DOHH2 (cell line): Measurements from ENCODE around the gene WDR75.

Experiments used
- H3F3A ChIP-seq: fragments of 200-600 bp; sonication (generic), shearing (Covaris generic); 2 replicates; pipeline ENCODE4 v1.6.0; 2016; ENCODE audit warnings: antibody characterized with exemption, mild to moderate bottlenecking; ENCODE audit not compliant: control insufficient read depth, insufficient read depth
- H3K27ac ChIP-seq: fragments of 200-600 bp; sonication (generic); 2 replicates; pipeline ENCODE4 v1.5.1; 2014; ENCODE audit warnings: low read depth, mild to moderate bottlenecking, low read length, moderate library complexity
- H3K27me3 ChIP-seq: fragments of 200-600 bp; sonication (generic); 2 replicates; pipeline ENCODE4 v1.6.1; 2014; ENCODE audit warnings: mild to moderate bottlenecking, low read length, mixed read lengths; ENCODE audit not compliant: control insufficient read depth
- H3K36me3 ChIP-seq: fragments of 200-600 bp; sonication (generic); 2 replicates; pipeline ENCODE4 v1.6.1; 2014; ENCODE audit warnings: mild to moderate bottlenecking, low read length, moderate library complexity, mixed read lengths; ENCODE audit not compliant: control insufficient read depth
- H3K4me1 ChIP-seq: fragments of 200-600 bp; sonication (generic); 2 replicates; pipeline ENCODE4 v1.6.1; 2014; ENCODE audit warnings: mild to moderate bottlenecking, low read length, mixed read lengths; ENCODE audit not compliant: control insufficient read depth
- H3K4me2 ChIP-seq: fragments of 200-600 bp; sonication (generic); 2 replicates; pipeline ENCODE4 v1.6.0; 2014; ENCODE audit warnings: mild to moderate bottlenecking, low read length, moderate library complexity
- H3K4me3 ChIP-seq: fragments of 200-600 bp; sonication (generic); 2 replicates; pipeline ENCODE4 v1.5.1; 2014; ENCODE audit warnings: mild to moderate bottlenecking, low read length, mixed read lengths
- H3K79me2 ChIP-seq: fragments of 200-600 bp; sonication (generic); 2 replicates; pipeline ENCODE4 v1.6.1; 2014; ENCODE audit warnings: mild to moderate bottlenecking, low read length, mixed read lengths; ENCODE audit not compliant: control insufficient read depth
- H3K9me2 ChIP-seq: fragments of 200-600 bp; sonication (generic); replicated peaks from 2 replicates; pipeline ENCODE4 v1.6.1; 2014; ENCODE audit warnings: mild to moderate bottlenecking, low read length, mixed read lengths; ENCODE audit not compliant: control insufficient read depth
- H3K9me3 ChIP-seq: fragments of 200-600 bp; sonication (generic); 2 replicates; pipeline ENCODE4 v1.6.1; 2014; ENCODE audit warnings: antibody characterized with exemption, low read length, mixed read lengths; ENCODE audit not compliant: control insufficient read depth, insufficient read depth
- H4K20me1 ChIP-seq: fragments of 200-600 bp; sonication (generic); 2 replicates; pipeline ENCODE4 v1.6.0; 2014; ENCODE audit warnings: low read depth, mild to moderate bottlenecking, antibody characterized with exemption, low read length, moderate library complexity; ENCODE audit not compliant: control insufficient read depth, insufficient read depth
- EZH2phosphoT487 ChIP-seq: fragments of 200-600 bp; sonication (generic); IDR thresholded peaks from 2 replicates; pipeline ENCODE4 v1.6.1; 2017; ENCODE audit warnings: borderline replicate concordance, mild to moderate bottlenecking, antibody characterized with exemption, low read length, moderate library complexity, mixed read lengths
- TF ChIP-seq, protein P1 (sequence below): fragments of 200-600 bp; sonication (generic); IDR thresholded peaks from one replicate; pipeline ENCODE4 v1.5.1; 2014; ENCODE audit warnings: antibody characterized with exemption, mild to moderate bottlenecking, low read depth, low read length; ENCODE audit not compliant: poor library complexity, severe bottlenecking

The WDR75 gene

DNA sequence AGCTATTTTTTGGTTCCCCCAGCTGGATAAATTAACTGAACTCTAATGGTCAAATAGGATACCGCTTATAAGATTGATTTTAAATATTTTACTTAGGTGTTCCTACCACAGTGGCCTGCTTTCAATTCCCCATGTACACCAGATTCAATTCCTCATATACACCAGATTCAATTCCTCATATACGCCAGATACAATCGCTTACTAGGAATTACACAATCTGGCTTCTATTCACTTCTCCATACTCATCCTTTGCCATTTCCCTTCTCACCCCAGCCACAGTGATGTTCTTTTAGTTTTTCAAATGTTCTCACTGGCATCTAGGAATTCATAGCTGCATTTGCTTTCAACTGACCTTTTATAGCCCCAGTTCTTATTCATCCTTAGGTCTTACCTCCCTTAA, 72.8 kb downstream of the WDR75 start:
- H3K4me3 ChIP-seq, result no peak overlapping the region
- no peak overlapping the region for H3K4me2 ChIP-seq
- H3K4me1 ChIP-seq, result no peaks in the 10 kb centered on the region
- no peaks in the 10 kb centered on the region for H3K79me2 ChIP-seq
- H3K27ac ChIP-seq, result no peak overlapping the region
- H3K36me3 ChIP-seq, result no peaks in the 10 kb centered on the region
- H3F3A ChIP-seq, result no peaks in the 10 kb centered on the region
- TF ChIP-seq EZH2phosphoT487, result no peak
- TF ChIP-seq, protein P1, sequence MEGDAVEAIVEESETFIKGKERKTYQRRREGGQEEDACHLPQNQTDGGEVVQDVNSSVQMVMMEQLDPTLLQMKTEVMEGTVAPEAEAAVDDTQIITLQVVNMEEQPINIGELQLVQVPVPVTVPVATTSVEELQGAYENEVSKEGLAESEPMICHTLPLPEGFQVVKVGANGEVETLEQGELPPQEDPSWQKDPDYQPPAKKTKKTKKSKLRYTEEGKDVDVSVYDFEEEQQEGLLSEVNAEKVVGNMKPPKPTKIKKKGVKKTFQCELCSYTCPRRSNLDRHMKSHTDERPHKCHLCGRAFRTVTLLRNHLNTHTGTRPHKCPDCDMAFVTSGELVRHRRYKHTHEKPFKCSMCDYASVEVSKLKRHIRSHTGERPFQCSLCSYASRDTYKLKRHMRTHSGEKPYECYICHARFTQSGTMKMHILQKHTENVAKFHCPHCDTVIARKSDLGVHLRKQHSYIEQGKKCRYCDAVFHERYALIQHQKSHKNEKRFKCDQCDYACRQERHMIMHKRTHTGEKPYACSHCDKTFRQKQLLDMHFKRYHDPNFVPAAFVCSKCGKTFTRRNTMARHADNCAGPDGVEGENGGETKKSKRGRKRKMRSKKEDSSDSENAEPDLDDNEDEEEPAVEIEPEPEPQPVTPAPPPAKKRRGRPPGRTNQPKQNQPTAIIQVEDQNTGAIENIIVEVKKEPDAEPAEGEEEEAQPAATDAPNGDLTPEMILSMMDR, result no peak
- peaks cover under 1% of the 10 kb centered on the region; the same call in 1 of the 2 replicates for H3K27me3 ChIP-seq
- H4K20me1 ChIP-seq, result no peaks in the 10 kb centered on the region
- H3K9me3 ChIP-seq, result no peaks in the 10 kb centered on the region
- H3K9me2 ChIP-seq, result no peaks in the 10 kb centered on the region

DNA sequence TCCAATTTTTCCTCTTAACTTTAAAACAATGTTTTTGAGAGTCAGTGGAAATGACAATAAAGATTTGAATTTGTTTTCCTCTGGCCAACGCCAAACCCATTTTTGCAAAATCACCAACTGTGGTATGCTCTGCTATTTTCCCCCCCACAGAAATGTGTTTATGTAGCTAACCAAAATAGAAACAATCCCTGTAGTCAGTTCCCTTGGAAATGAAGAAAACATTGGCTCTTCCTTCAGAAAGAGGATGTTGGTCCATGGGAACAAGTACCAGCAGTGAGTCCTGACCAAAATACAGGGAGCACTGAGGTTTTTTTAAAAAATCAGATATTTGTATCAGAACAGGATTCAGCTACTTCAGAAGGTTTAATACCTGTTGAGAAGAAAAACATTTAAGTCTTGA, 74.0 kb downstream of the WDR75 start:
- peaks cover 4% of the 10 kb centered on the region; the same call in 1 of the 2 replicates for H3K27me3 ChIP-seq
- no peaks in the 10 kb centered on the region for H3K36me3 ChIP-seq
- no peak overlapping the region for H3K27ac ChIP-seq
- H3K4me3 ChIP-seq, result no peak overlapping the region
- H3K9me3 ChIP-seq, result no peaks in the 10 kb centered on the region
- H3K9me2 ChIP-seq, result no peaks in the 10 kb centered on the region
- TF ChIP-seq, protein P1, result no peak
- no peak for TF ChIP-seq EZH2phosphoT487
- no peaks in the 10 kb centered on the region for H3K4me1 ChIP-seq
- no peaks in the 10 kb centered on the region for H4K20me1 ChIP-seq
- H3K4me2 ChIP-seq, result no peak overlapping the region
- H3K79me2 ChIP-seq, result no peaks in the 10 kb centered on the region
- H3F3A ChIP-seq, result no peaks in the 10 kb centered on the region

DNA sequence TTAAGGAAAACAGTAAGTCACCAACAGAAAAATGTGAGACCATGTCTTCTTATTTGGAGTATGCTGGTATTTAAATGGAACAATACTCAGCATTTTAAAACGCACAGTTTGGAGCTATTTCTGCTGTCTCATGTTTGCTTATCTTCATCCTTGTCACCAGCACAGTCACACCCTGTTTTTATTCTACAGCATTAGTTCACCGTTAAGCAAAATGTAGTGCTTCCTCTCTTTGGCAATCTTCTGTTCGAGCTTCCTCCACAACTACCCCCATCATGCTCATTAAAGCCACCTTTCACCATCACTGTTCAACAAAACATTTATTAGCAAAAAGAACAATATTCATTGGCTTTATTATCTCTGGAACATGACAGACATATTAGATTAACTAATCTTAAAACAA, 75.3 kb downstream of the WDR75 start:
- no peak for TF ChIP-seq EZH2phosphoT487
- TF ChIP-seq, protein P1, result no peak
- H3K27ac ChIP-seq, result no peak overlapping the region
- no peaks in the 10 kb centered on the region for H3K4me1 ChIP-seq
- H3K79me2 ChIP-seq, result no peaks in the 10 kb centered on the region
- H3K27me3 ChIP-seq, result peaks cover 4% of the 10 kb centered on the region; the same call in 1 of the 2 replicates
- H3K4me2 ChIP-seq, result no peak overlapping the region
- H3K4me3 ChIP-seq, result no peak overlapping the region
- no peaks in the 10 kb centered on the region for H3F3A ChIP-seq
- no peaks in the 10 kb centered on the region for H3K9me3 ChIP-seq
- H4K20me1 ChIP-seq, result no peaks in the 10 kb centered on the region
- H3K36me3 ChIP-seq, result no peaks in the 10 kb centered on the region
- H3K9me2 ChIP-seq, result no peaks in the 10 kb centered on the region
